D721Med (cell line): Measurements from ENCODE around the gene DNMT3A.
A peak's percentile ranks its signal among the peaks of the same experiment; 100 is the strongest.

Source experiments
- DNase-seq: peaks from one replicate; pipeline ENCODE4 v3.0.0; 2011; ENCODE audit warnings: low spot score; ENCODE audit not compliant: insufficient read length
- FAIRE-seq: peaks from 2 replicates; lab custom pipeline; 2011; peaks lifted over from hg19 to GRCh38; lab: Jason Lieb, UNC
- CTCF ChIP-seq: IDR thresholded peaks from 2 replicates; pipeline ENCODE4 v1.5.1; 2012; ENCODE audit warnings: mild to moderate bottlenecking, control low read depth; ENCODE audit not compliant: insufficient read depth; ENCODE audit errors: missing control alignments

The DNMT3A gene

GRCh38 chr2:25230198-25230947, 111.4 kb downstream of the DNMT3A start:
- no peak for TF ChIP-seq CTCF
- no peak for FAIRE-seq
- no peak for DNase-seq

- FAIRE-seq (no peak), DNase-seq (no peak)
- TF ChIP-seq CTCF = no peak
Measured at GRCh38 chr2:25229279-25230197, 112.2 kb downstream of the DNMT3A start.

GRCh38 chr2:25228848-25229278, 112.9 kb downstream of the DNMT3A start:
- TF ChIP-seq CTCF = peak; percentile 47
- FAIRE-seq (no peak), DNase-seq (peak; percentile 53)

GRCh38 chr2:25227576-25227975, 114.1 kb downstream of the DNMT3A start:
- no peak for TF ChIP-seq CTCF
- FAIRE-seq (no peak), DNase-seq (no peak)

- no peak for FAIRE-seq
- DNase-seq = no peak
- TF ChIP-seq CTCF = no peak
Measured at GRCh38 chr2:25226827-25227226, 114.9 kb downstream of the DNMT3A start.

- FAIRE-seq (no peak), DNase-seq (no peak)
- no peak for TF ChIP-seq CTCF
Measured at GRCh38 chr2:25222477-25223121, 119.1 kb downstream of the DNMT3A start.
